GM19438 (cell line): Measurements from ENCODE around the gene CACFD1.
A peak's percentile ranks its signal among the peaks of the same experiment; 100 is the strongest.

Experiments
- ATAC-seq: cut with Tn5 transposase; IDR thresholded peaks from one replicate; pipeline ENCODE4 v1.9.1; 2021; ENCODE audit warnings: low read depth; ENCODE audit not compliant: unreplicated experiment

CACFD1 gene

DNA sequence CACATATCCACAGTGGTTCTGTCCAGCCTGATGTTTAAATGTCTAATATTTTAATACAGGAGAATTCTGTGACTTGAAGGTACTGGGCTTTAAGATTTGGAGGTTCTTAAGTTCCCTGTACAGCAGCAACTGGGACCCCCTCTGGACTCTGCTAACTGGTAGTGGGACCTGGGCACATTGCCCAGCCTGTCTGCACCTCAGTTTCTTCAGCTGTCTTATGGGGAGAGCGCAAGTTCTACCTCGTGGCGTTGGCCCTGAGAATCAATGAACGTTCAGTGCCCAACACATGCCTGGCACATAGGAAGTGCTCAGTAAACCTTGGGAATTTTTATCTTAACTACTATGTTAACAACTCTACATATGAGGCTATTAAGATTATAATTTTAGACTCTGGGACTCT is 17.7 kb downstream of the CACFD1 start:
- ATAC-seq = no peak

DNA sequence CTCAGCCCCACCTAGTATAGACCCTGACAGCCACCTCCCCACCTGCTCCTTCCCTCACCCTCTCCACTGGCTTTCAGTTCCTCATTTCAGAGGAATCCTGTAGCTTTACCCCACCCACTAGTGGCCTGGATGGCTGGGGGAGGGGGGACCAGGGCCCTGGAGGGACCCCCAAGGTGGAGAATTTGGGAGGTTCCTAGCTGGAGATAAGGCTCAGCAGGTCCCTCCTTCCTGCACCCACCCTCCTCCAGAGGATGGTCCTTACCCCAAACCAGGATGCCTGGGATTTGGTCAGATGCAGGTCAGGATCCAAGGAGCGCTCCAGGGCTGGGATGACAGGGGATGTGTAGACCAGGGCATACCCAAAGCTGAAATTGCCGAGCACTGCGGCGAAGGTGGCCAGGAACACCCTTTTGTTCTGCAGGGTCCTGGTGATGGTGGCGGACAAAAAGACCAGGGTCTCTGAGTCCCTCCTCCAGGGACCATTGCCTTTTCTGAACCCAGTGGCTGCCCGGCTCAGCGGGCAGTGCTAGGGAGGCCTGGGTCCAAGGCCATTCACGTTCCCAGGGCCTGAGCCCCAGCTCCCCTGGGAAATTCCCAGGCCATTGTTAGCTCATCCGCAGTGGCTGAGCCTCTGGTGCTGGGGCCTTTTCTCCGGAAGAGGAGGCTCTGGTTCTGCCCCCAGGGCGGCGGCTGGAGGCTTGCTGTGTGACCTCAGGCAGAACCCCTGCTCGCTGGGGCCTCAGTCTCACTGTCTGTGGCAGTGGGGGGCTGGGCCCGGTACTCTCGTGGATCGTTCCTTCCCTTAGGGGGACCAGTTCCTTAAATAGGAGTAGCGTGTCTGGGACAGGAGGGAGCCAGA is 18.4 kb downstream of the CACFD1 start:
- ATAC-seq = peak; percentile 48

GRCh38 chr9:133478851-133479711 is 19.3 kb downstream of the CACFD1 start, which contains the start of gene SLC2A6:
TSS of gene SLC2A6 (minus strand) at chr9:133479099. CDS start at chr9:133479059, 40 bp downstream.
- peak; percentile 89 for ATAC-seq

DNA sequence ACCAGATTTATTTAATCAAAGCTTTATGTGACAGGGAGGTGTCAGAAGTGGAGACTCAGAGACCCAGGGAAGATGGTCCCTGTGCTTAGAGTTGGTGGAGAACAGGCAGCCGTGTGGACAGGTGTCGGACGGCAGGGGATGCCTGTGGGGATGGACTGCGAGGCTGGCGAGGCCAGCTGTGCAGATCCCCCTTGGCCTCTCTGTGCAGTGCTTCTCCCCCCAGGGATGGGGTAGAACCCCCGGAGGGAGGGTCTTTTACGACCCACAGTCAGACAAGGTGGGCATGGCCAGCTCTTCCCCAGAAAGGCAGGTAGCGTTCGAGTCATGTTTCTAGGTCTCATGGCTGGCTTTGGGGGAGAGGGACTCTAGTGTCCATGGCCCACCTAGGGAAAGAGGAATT is 23.8 kb downstream of the CACFD1 start:
- no peak for ATAC-seq

GRCh38 chr9:133484671-133485437 is 25.1 kb downstream of the CACFD1 start:
- ATAC-seq = no peak

GRCh38 chr9:133485531-133486260 is 25.9 kb downstream of the CACFD1 start:
- peak; percentile 9 for ATAC-seq

GRCh38 chr9:133487331-133487725 is 27.6 kb downstream of the CACFD1 start:
- no peak for ATAC-seq

GRCh38 chr9:133488686-133489252 is 29.0 kb downstream of the CACFD1 start:
- no peak for ATAC-seq

GRCh38 chr9:133489253-133490190 is 29.7 kb downstream of the CACFD1 start:
- no peak for ATAC-seq

GRCh38 chr9:133490201-133490681 is 30.5 kb downstream of the CACFD1 start:
- ATAC-seq = no peak

- no peak for ATAC-seq
Measured at GRCh38 chr9:133490865-133491655, 31.3 kb downstream of the CACFD1 start.

DNA sequence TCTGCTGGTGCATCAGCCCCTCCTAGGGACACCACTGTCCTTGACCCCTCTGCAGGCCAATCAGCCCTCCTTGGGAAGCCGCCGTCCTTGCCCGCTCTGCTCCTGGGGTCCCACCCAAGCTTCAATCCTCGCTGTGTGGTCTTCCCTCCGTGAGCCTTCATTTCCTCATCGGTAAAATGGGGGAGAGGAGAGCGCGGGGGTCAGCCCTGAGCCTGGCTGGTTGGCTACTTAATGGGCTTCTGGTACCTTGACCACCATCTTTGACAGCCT is 31.8 kb downstream of the CACFD1 start:
- no peak for ATAC-seq

- ATAC-seq = no peak
Measured at GRCh38 chr9:133492061-133493021, 32.6 kb downstream of the CACFD1 start.

DNA sequence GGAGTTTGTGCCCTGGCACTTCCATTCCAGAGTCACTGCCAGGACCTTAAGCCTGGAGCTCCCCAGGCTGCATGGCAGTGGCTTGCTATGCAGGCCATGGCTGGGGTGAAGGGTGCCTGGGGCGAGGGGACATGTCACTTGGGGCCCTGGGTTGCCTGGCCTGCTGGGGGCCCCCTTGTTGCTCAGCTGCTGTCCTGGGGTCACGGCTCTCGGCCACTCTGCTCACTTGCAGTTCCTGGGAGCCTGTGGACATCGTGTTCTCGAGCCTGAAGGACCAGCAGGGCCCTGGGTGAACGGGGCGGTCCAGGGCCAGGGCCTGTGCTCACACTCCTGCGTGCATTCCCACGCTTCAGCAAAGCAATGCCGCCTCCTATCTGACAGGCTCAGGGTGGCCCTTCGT is 33.6 kb downstream of the CACFD1 start:
- no peak for ATAC-seq

- no peak for ATAC-seq
Measured at GRCh38 chr9:133493845-133494540, 34.2 kb downstream of the CACFD1 start.

- no peak for ATAC-seq
Measured at GRCh38 chr9:133494636-133495326, 35.0 kb downstream of the CACFD1 start.
